Measurements from ENCODE around the gene ADSL.

DNA sequence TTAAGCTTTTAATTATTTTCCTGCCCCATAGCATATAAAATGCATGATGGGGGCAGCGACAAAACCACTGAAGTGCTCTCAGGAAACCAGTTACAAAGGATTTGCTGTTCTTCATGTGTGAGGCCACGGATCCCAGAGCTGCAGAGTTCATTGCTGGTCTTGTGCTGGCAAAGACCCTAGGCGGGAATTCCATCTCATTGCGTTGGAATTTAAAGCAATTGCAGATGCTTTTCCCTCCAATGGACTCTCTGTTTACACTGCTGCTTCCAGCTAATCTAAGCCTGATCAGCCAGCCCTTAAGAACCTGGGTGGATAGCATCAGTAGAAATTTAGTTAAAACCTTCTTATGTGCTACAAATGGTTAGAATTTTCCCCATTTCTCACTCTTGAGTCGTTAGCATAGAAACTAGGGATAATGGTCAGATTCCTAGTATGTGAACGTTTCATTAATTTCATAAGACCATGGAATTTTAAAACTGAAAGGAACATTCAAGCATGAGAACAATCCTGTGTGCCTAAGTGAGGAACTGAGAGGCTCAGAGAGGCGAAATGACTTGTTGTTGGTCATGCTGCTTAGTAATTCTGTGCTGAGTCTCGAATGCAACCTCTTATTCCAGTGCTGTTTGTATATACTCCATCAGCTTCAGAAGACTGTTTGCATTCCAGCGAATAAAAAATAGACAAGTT lies 36.1 kb upstream of the ADSL start:
- no peak for TF ChIP-seq CTCF (IDR thresholded peaks at IDR 0.05 in 8 of 11, conservative IDR thresholded peaks at IDR 0.05 in 3 of 11)
- TF ChIP-seq POLR2AphosphoS5 (IDR thresholded peaks at IDR 0.05) = no peak

Measured in spleen (tissue), 7 donors.